Esophagus squamous epithelium (tissue), 5 donors: Measurements from ENCODE around the gene INO80D. TPM values are rescaled to one million over a fixed set of nuclear protein-coding genes. Genes with fewer than 3 reads are reported as not detected.

ENCODE experiments used
- DNase-seq: peaks from one replicate; lab custom pipeline; 2025; lab: John Stamatoyannopoulos, UW
- H3K27ac ChIP-seq, 4 donors: fragments of 200-600 bp; sonication (generic); one replicate each; pipeline ENCODE4 v1.5.1; 2016 to 2019; ENCODE audit warnings: mild to moderate bottlenecking in 1 of 4
- H3K27me3 ChIP-seq, 4 donors: fragments of 200-600 bp; sonication (generic); 1 replicate in 3 of 4; 2 replicates in 1 of 4; pipeline versions ENCODE4 v1.5.1 to v1.6.0; 2017 to 2021; ENCODE audit warnings: antibody characterized with exemption in 1 of 4
- H3K36me3 ChIP-seq, 3 donors: fragments of 200-600 bp; sonication (generic); one replicate each; pipeline ENCODE4 v1.5.1; 2016 to 2019
- H3K4me1 ChIP-seq, 3 donors: fragments of 200-600 bp; sonication (generic); one replicate each; pipeline ENCODE4 v1.5.1; 2017 to 2019
- H3K4me3 ChIP-seq, 4 donors: fragments of 200-600 bp; sonication (generic); 1 replicate in 3 of 4; 2 replicates in 1 of 4; pipeline ENCODE4 v1.5.1; 2016 to 2019; ENCODE audit warnings: mild to moderate bottlenecking in 2 of 4, moderate library complexity in 1 of 4
- H3K9me3 ChIP-seq, 3 donors: fragments of 200-600 bp; sonication (generic); one replicate each; pipeline ENCODE4 v1.5.1; 2016 to 2019
- POLR2A ChIP-seq, 4 donors: fragments of 450-650 bp; IDR thresholded peaks; one replicate each; pipeline ENCODE4 v1.6.1; 2017; ENCODE audit warnings: antibody characterized with exemption in 4 of 4, mild to moderate bottlenecking in 4 of 4, moderate library complexity in 3 of 4
- WGBS, 2 donors: methylation state at CpG; one replicate each; pipeline ENCODE4 v1.1.5; 2018; 5-methylcytosine and 5-hydroxymethylcytosine counted together
- intact Hi-C: fragments of 100-400 bp; cut with DNase I; formaldehyde crosslinking; loops from one replicate; pipeline ENCODE4 v1.15.0; 2022
- total RNA-seq, 4 donors: library from RNA; depleted of rRNA; stranded (reverse); fragments of >200 nt; gene quantifications; one replicate each; pipeline ENCODE4 v1.1.0, GENCODE V29; 2016
- TF ChIP-seq, protein P1 (sequence below), 6 experiments: fragments of 450-650 bp in 4 of 6; fragments of 200-600 bp in 2 of 6; sonication (generic) in 2 of 6; IDR thresholded peaks; one replicate each; pipeline ENCODE4 v1.5.1; 2016 to 2019; ENCODE audit warnings: antibody characterized with exemption in 6 of 6, mild to moderate bottlenecking in 4 of 6, moderate library complexity in 4 of 6
- donor health status: DM: yes; HTN: yes; CAD: no.

INO80D gene
- total RNA-seq, 4 donors from 2014 or later, result 9.6 to 20.2 (median 17.1) TPM

DNA sequence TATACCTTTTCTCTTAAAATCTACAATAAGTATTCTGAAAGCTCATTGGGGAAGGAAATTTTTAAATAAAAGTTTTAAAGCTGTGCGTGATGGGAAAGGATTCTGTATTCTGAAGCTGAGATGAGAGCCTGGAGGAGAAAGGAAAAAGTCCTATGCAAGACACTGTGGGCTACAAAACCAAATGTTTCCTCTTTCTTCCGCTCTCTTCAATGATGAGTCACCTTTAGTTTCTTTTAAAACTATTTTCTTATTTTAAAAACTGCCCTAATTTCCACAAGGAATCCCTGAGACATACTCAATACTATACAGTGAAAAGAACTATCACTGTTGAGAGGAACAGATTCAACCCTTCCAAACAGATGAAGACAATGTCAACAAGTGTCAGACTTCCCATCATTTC is 87.4 kb downstream of the INO80D start:
- DNase-seq, result no peak
- Histone ChIP-seq H3K27ac (no peak overlapping the region), H3K27me3 (no peaks in the 10 kb centered on the region), H3K9me3 (no peaks in the 10 kb centered on the region), H3K4me1 (no peaks in the 10 kb centered on the region), H3K36me3 (peaks cover 0 to 61% (median 4%) of the 10 kb centered on the region in 3 donors), H3K4me3 (no peak overlapping the region)
- no peak for TF ChIP-seq POLR2A (IDR thresholded peaks at IDR 0.05)
- intact Hi-C loops, result no loop called here
- 82 to 91% methylated on average over 2 of the region's 2 CpGs for WGBS, 2 donors

DNA sequence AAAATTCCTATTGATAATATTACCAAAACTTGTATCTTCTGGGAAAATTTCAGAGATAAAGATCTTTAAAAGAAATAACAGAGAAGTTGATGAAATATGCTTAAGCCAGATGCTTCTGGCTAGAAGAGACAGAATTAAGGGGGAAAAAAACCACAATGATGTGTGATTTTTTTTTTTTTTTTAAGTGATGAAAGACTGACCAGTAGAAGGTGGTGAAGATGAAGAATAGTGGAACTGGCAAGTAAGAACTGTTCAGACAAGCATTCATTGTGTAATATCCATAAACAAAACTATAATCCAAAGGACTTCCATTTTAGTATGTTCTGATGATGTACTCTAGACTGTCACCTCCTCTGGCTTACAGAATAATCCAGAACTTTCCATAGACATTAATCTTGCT is 89.8 kb downstream of the INO80D start:
- intact Hi-C loops, result no loop called here
- Histone ChIP-seq H3K27ac (no peak overlapping the region), H3K4me1 (no peaks in the 10 kb centered on the region), H3K4me3 (no peak overlapping the region), H3K27me3 (no peaks in the 10 kb centered on the region), H3K36me3 (peaks cover 0 to 65% (median 4%) of the 10 kb centered on the region in 3 donors), H3K9me3 (no peaks in the 10 kb centered on the region)
- no peak for TF ChIP-seq POLR2A (IDR thresholded peaks at IDR 0.05)
- TF ChIP-seq, protein P1, sequence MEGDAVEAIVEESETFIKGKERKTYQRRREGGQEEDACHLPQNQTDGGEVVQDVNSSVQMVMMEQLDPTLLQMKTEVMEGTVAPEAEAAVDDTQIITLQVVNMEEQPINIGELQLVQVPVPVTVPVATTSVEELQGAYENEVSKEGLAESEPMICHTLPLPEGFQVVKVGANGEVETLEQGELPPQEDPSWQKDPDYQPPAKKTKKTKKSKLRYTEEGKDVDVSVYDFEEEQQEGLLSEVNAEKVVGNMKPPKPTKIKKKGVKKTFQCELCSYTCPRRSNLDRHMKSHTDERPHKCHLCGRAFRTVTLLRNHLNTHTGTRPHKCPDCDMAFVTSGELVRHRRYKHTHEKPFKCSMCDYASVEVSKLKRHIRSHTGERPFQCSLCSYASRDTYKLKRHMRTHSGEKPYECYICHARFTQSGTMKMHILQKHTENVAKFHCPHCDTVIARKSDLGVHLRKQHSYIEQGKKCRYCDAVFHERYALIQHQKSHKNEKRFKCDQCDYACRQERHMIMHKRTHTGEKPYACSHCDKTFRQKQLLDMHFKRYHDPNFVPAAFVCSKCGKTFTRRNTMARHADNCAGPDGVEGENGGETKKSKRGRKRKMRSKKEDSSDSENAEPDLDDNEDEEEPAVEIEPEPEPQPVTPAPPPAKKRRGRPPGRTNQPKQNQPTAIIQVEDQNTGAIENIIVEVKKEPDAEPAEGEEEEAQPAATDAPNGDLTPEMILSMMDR (IDR thresholded peaks at IDR 0.05), result no peak
- DNase-seq, result no peak

DNA sequence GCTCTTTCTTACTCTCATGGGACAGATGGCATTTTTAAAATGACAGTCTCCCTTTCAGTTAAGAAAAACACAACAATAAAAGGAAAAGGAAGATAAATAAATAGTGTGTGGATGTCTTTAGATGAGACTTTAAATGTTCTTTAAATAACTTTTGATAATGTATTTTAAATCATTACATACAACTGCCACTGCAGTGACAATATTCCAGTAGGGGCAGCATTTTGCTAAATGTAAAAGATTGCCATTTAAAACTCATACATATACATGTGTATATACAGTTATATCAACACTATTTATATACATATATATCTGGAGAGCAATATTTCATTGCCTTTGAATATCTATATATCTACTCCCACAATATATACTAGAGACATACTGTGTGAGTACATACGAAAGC is 90.7 kb downstream of the INO80D start:
- Histone ChIP-seq H3K9me3 (no peaks in the 10 kb centered on the region), H3K4me3 (no peak overlapping the region), H3K4me1 (no peaks in the 10 kb centered on the region), H3K27me3 (no peaks in the 10 kb centered on the region), H3K36me3 (peaks cover 0 to 62% (median 4%) of the 10 kb centered on the region in 3 donors), H3K27ac (no peak overlapping the region)
- intact Hi-C loops, result no loop called here
- TF ChIP-seq, protein P1 (IDR thresholded peaks at IDR 0.05), result no peak
- no peak for TF ChIP-seq POLR2A (IDR thresholded peaks at IDR 0.05)
- 62 to 76% methylated on average over 1 of the region's 1 CpG for WGBS, 2 donors
- DNase-seq, result no peak

DNA sequence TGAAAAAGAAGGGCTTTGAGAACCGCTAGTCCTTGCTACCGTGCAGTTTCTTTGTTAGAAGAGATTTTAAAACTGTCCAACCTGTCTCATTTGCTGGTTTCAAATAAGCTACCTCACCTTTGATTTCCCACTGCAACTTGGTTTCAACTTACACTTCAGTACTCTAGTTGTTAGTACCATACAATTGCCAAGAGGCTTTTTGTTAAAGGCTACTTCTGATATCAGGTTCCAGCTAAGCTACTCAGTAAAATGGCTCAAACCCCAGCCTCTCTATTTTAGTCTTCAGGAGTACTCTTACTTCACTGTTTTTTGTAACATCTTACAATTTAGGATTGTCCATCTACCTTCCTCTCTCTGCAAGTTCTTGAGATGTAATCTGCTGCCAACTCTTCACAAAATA is 91.6 kb downstream of the INO80D start:
- 80 to 91% methylated on average over 2 of the region's 2 CpGs for WGBS, 2 donors
- no peak for DNase-seq
- Histone ChIP-seq H3K27ac (no peak overlapping the region), H3K9me3 (no peaks in the 10 kb centered on the region), H3K36me3 (peaks cover 0 to 53% (median 4%) of the 10 kb centered on the region in 3 donors), H3K4me3 (no peak overlapping the region), H3K27me3 (no peaks in the 10 kb centered on the region), H3K4me1 (no peaks in the 10 kb centered on the region)
- TF ChIP-seq, protein P1 (IDR thresholded peaks at IDR 0.05), result no peak
- no peak for TF ChIP-seq POLR2A (IDR thresholded peaks at IDR 0.05)
- intact Hi-C loops, result no loop called here

DNA sequence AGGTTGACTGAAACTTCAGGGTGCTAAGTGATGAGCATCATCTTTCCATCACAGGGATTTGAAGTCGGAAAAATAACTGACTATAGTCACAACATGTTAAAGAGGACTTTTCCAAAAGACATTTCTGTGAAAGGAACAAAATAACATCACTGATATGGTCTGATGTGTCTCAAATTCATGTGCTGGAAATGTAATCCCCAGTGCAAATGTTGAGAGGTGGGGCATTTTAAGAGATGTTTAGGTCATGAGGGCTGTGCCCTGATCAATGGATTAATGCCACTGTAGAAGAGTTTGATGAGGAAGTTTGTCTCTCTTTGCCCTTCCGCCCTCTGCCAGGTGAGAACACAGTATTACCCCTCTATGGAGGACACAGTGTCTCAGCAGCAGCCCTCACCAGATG is 95.9 kb downstream of the INO80D start:
- Histone ChIP-seq H3K4me3 (no peak overlapping the region), H3K27ac (no peak overlapping the region), H3K36me3 (peaks cover 0 to 39% (median 0%) of the 10 kb centered on the region in 3 donors), H3K4me1 (no peaks in the 10 kb centered on the region), H3K27me3 (no peaks in the 10 kb centered on the region), H3K9me3 (no peaks in the 10 kb centered on the region)
- intact Hi-C loops, result no loop called here
- 84 to 93% methylated on average over 2 of the region's 2 CpGs for WGBS, 2 donors
- TF ChIP-seq, protein P1 (IDR thresholded peaks at IDR 0.05), result no peak
- TF ChIP-seq POLR2A (IDR thresholded peaks at IDR 0.05), result no peak
- DNase-seq, result no peak
